Measurements from ENCODE around the gene STX19. TPM values are rescaled to one million over a fixed set of nuclear protein-coding genes. Genes with fewer than 3 reads are reported as not detected.

STX19 gene
- total RNA-seq, 120 experiments from 2014 or later, result 0.36 to 1.7 (median 0.65) TPM; not detected in 46

Other genes starting within 250 kb of the STX19 start
- gene PROS1, start 54.7 kb downstream of the STX19 start, total RNA-seq, result 10 to 100 TPM in 34 of 120 experiments, 1 to 10 TPM in 86; 3.8 to 18.6 (median 8.6) TPM
- 10 to 100 TPM in 102 of 120 experiments, 1 to 10 TPM in 18; 6.6 to 21.9 (median 13.0) TPM for gene ARL13B, start 48.4 kb downstream of the STX19 start, total RNA-seq
- gene DHFR2, start 34.3 kb upstream of the STX19 start, total RNA-seq, result 10 to 100 TPM in 42 of 120 experiments, 1 to 10 TPM in 78; 3.7 to 20.5 (median 9.2) TPM
- gene NSUN3, start 34.5 kb upstream of the STX19 start, total RNA-seq, result 10 to 100 TPM in 116 of 120 experiments, 1 to 10 TPM in 4; 8.3 to 22.2 (median 16.8) TPM